ENCODE data around the gene BCKDHB. TPM values are rescaled to one million over a fixed set of nuclear protein-coding genes. Genes with fewer than 3 reads are reported as not detected.

Gene BCKDHB
- polyA plus RNA-seq, 1 of the 3 experiments (the other 2 are of a cell fraction): 19.9 TPM

DNA sequence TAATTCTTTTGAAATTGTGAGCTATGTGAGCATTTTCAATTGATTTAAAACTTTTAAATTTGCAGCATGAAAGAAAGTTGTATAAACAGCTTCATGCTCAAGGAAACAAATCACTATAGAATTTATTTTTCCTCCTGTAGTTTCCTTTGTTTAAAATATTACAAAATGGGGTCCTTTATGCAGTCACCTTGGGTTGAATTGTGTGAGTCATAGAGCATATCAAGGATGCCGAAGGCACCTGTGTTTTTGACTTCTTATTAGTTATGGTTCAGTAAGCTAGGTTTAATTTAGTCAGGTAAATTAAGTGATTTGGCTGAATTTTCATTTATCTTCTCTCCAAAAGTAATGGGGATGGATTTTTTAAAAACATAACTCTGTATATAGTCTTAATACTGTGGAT lies 96.8 kb downstream of the BCKDHB start:
- peaks cover 3% of the 10 kb centered on the region; the same call in 1 of the 2 replicates for H3K9me3 ChIP-seq
- no peak overlapping the region for H2AFZ ChIP-seq (ENCODE audit: low read depth)
- ChIA-PET POLR2A (no interaction called here), CTCF (interaction anchor here (3.7 kb wide), 1 partner anchor 11 kb away, joined by 21 read pairs; no protein-coding TSS in a partner anchor)
- H4K20me1 ChIP-seq (ENCODE audit: insufficient read depth): no peaks in the 10 kb centered on the region
- 92% methylated on average over 1 of the region's 1 CpG for WGBS (ENCODE audit: low lambda C conversion rate)
- no peak overlapping the region for H3K4me3 ChIP-seq (ENCODE audit: low read depth in 2 of 2, low read length in 1 of 2)
- TF ChIP-seq, protein P1, sequence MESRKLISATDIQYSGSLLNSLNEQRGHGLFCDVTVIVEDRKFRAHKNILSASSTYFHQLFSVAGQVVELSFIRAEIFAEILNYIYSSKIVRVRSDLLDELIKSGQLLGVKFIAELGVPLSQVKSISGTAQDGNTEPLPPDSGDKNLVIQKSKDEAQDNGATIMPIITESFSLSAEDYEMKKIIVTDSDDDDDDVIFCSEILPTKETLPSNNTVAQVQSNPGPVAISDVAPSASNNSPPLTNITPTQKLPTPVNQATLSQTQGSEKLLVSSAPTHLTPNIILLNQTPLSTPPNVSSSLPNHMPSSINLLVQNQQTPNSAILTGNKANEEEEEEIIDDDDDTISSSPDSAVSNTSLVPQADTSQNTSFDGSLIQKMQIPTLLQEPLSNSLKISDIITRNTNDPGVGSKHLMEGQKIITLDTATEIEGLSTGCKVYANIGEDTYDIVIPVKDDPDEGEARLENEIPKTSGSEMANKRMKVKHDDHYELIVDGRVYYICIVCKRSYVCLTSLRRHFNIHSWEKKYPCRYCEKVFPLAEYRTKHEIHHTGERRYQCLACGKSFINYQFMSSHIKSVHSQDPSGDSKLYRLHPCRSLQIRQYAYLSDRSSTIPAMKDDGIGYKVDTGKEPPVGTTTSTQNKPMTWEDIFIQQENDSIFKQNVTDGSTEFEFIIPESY (IDR thresholded peaks at IDR 0.05; ENCODE audit: borderline replicate concordance, low read depth): no peak
- TF ChIP-seq MEF2A (IDR thresholded peaks at IDR 0.05; ENCODE audit: borderline replicate concordance, low read depth) (no peak), MXI1 (IDR thresholded peaks at IDR 0.05; ENCODE audit: low read depth, low read length) (no peak), EZH2phosphoT487 (IDR thresholded peaks at IDR 0.05; ENCODE audit: borderline replicate concordance, low read depth) (no peak)
- no peaks in the 10 kb centered on the region for H3K4me1 ChIP-seq (ENCODE audit: control insufficient read depth in 1 of 2, insufficient read depth in 2 of 2, low read depth in 1 of 2, low read length in 1 of 2)
- H3K79me2 ChIP-seq (ENCODE audit: insufficient read depth): no peaks in the 10 kb centered on the region
- no peaks in the 10 kb centered on the region for H3F3A ChIP-seq (replicated peaks; ENCODE audit: insufficient read depth)
- DNase-seq: no peak
- H3K9ac ChIP-seq: no peak overlapping the region
- no peaks in the 10 kb centered on the region for H3K27me3 ChIP-seq (ENCODE audit: insufficient read depth)
- no peak overlapping the region for H3K27ac ChIP-seq (ENCODE audit: low read depth in 2 of 2, low read length in 1 of 2)
- H3K9me2 ChIP-seq: no peaks in the 10 kb centered on the region; the same call in 1 of the 2 replicates
- H3K36me3 ChIP-seq (replicated peaks in 1 of 2; ENCODE audit: control insufficient read depth in 1 of 2, insufficient read depth in 2 of 2, low read length in 1 of 2): peaks cover 21 to 29% of the 10 kb centered on the region in 2 experiments
- no peak overlapping the region for H3K4me2 ChIP-seq

DNA sequence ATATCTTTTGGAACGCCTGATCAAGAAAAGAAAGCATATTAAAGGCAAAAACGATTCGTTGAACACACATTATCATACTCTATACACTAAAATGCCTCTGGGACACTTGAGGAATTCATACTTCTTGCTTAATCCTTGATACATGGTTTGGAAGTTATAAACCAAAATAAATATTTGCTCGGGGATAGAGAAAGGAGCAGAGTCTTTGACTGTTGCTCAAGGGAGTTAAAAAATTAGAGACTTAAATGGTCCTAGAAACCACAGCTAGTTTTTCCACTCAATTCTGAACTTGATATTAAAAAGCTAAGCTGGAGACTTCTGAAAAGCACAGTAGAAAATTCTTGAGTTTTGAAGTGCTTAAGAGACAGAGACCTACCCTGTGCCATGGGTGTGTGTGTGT lies 98.9 kb downstream of the BCKDHB start:
- TF ChIP-seq RFX5 (IDR thresholded peaks at IDR 0.05; ENCODE audit: low read length): no peak
- TF ChIP-seq YY1 (IDR thresholded peaks at IDR 0.05; ENCODE audit: low read depth): no peak
- no peaks in the 10 kb centered on the region for H3K27me3 ChIP-seq (ENCODE audit: insufficient read depth)
- CTCF ChIA-PET: interaction anchor here (1.1 to 3.7 kb wide), 3 partner anchors 9 to 400 kb away, joined by 3 to 21 read pairs (median 4); no protein-coding TSS in a partner anchor
- 82% methylated on average over 4 of the region's 4 CpGs for WGBS (ENCODE audit: low lambda C conversion rate)
- POLR2A ChIA-PET: no interaction called here
- H3K9ac ChIP-seq: no peak overlapping the region
- no peaks in the 10 kb centered on the region for H3K9me2 ChIP-seq
- H3K36me3 ChIP-seq (replicated peaks in 1 of 2; ENCODE audit: control insufficient read depth in 1 of 2, insufficient read depth in 2 of 2, low read length in 1 of 2): peaks cover 21 to 29% of the 10 kb centered on the region in 2 experiments
- H4K20me1 ChIP-seq (ENCODE audit: insufficient read depth): no peaks in the 10 kb centered on the region
- H3K4me1 ChIP-seq (ENCODE audit: control insufficient read depth in 1 of 2, insufficient read depth in 2 of 2, low read depth in 1 of 2, low read length in 1 of 2): peaks cover 0 to 11% of the 10 kb centered on the region in 2 experiments; a peak in 2 of 4 replicates
- H2AFZ ChIP-seq (ENCODE audit: low read depth): no peak overlapping the region
- H3K4me3 ChIP-seq (ENCODE audit: low read depth in 2 of 2, low read length in 1 of 2): no peak overlapping the region
- H3F3A ChIP-seq (replicated peaks; ENCODE audit: insufficient read depth): no peaks in the 10 kb centered on the region
- no peaks in the 10 kb centered on the region for H3K79me2 ChIP-seq (ENCODE audit: insufficient read depth)
- H3K9me3 ChIP-seq: peaks cover 3% of the 10 kb centered on the region; the same call in 1 of the 2 replicates
- no peak overlapping the region for H3K4me2 ChIP-seq
- DNase-seq: no peak
- no peak overlapping the region for H3K27ac ChIP-seq (ENCODE audit: low read depth in 2 of 2, low read length in 1 of 2)

DNA sequence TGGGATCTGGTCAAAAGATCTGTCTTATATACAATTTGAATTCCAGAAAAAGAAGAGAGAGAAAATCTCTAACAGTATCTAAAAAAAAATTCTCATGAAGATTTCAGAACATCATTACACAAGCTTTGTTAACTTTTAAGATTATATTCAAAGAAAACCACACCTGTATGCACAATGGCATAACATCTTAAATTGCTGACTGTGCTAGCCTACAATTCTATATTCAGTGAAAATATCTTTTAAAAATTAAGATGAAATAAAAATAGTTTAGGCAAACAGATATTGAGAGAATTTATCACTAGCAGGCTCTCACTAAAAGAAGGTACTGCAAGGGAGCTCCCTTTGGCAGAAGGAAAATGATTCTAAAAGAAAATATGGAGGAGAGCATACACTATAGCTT lies 100.3 kb downstream of the BCKDHB start:
- POLR2A ChIA-PET: no interaction called here
- CTCF ChIA-PET: no interaction called here

More for the DNA sequence above, 100.3 kb downstream of the BCKDHB start:
- Histone ChIP-seq H3K27me3 (ENCODE audit: insufficient read depth) (no peaks in the 10 kb centered on the region), H3K4me3 (ENCODE audit: low read depth in 2 of 2, low read length in 1 of 2) (no peak overlapping the region), H3F3A (replicated peaks; ENCODE audit: insufficient read depth) (peaks cover 4% of the 10 kb centered on the region), H3K79me2 (ENCODE audit: insufficient read depth) (no peaks in the 10 kb centered on the region), H3K4me2 (no peak overlapping the region), H4K20me1 (ENCODE audit: insufficient read depth) (no peaks in the 10 kb centered on the region), H3K36me3 (replicated peaks in 1 of 2; ENCODE audit: control insufficient read depth in 1 of 2, insufficient read depth in 2 of 2, low read length in 1 of 2) (peaks cover 21 to 29% of the 10 kb centered on the region in 2 experiments), H2AFZ (ENCODE audit: low read depth) (no peak overlapping the region), H3K9ac (no peak overlapping the region), H3K9me3 (peaks cover 3% of the 10 kb centered on the region; the same call in 1 of the 2 replicates), H3K27ac (ENCODE audit: low read depth in 2 of 2, low read length in 1 of 2) (no peak overlapping the region), H3K9me2 (no peaks in the 10 kb centered on the region), H3K4me1 (ENCODE audit: control insufficient read depth in 1 of 2, insufficient read depth in 2 of 2, low read depth in 1 of 2, low read length in 1 of 2) (peaks cover 6 to 21% of the 10 kb centered on the region in 2 experiments; a peak in 3 of 4 replicates)
- TF ChIP-seq RAD21 (IDR thresholded peaks at IDR 0.05; ENCODE audit: low read length) (no peak), PBX3 (IDR thresholded peaks at IDR 0.05) (no peak), FOSL2 (IDR thresholded peaks at IDR 0.05; ENCODE audit: borderline replicate concordance, low read depth) (no peak), CHD2 (IDR thresholded peaks at IDR 0.05; ENCODE audit: low read length, partially characterized antibody) (no peak), EP300 (IDR thresholded peaks at IDR 0.05; ENCODE audit: borderline replicate concordance in 1 of 2, low read depth in 1 of 2, low read length in 1 of 2) (no peak), RCOR1 (IDR thresholded peaks at IDR 0.05; ENCODE audit: low read length) (no peak), GABPA (IDR thresholded peaks at IDR 0.05; ENCODE audit: low read depth) (no peak), RXRA (IDR thresholded peaks at IDR 0.05; ENCODE audit: borderline replicate concordance, low read depth) (no peak), EZH2phosphoT487 (IDR thresholded peaks at IDR 0.05; ENCODE audit: borderline replicate concordance, low read depth) (no peak), FOXJ3 (CRISPR knock-in tag; IDR thresholded peaks at IDR 0.05) (no peak), YY1 (IDR thresholded peaks at IDR 0.05; ENCODE audit: low read depth) (no peak), ELF1 (IDR thresholded peaks at IDR 0.05) (no peak)
- TF ChIP-seq, protein P1 (IDR thresholded peaks at IDR 0.05; ENCODE audit: borderline replicate concordance, low read depth): no peak
- no peak for DNase-seq

All from SK-N-SH (cell line).